Glutamatergic neuron (in vitro differentiated cells): Measurements from ENCODE around the gene PRPF31. TPM values are rescaled to one million over a fixed set of nuclear protein-coding genes. Genes with fewer than 3 reads are reported as not detected.
A peak's percentile ranks its signal among the peaks of the same experiment; 100 is the strongest.

Experiments
- DNase-seq: peaks from one replicate; pipeline ENCODE4 v3.0.0; 2022
- H3K27ac Mint-ChIP-seq: one replicate; pipeline ENCODE4 v1.8.0; 2020; ENCODE audit warnings: mild to moderate bottlenecking, mixed read lengths, inconsistent platforms; ENCODE audit not compliant: unreplicated experiment
- H3K27me3 Mint-ChIP-seq: one replicate; pipeline ENCODE4 v1.8.0; 2020; ENCODE audit warnings: mild to moderate bottlenecking, moderate library complexity, mixed read lengths, inconsistent platforms; ENCODE audit not compliant: unreplicated experiment
- H3K36me3 Mint-ChIP-seq: one replicate; pipeline ENCODE4 v1.8.0; 2020; ENCODE audit warnings: mild to moderate bottlenecking, mixed read lengths, inconsistent platforms; ENCODE audit not compliant: unreplicated experiment
- H3K4me1 Mint-ChIP-seq: one replicate; pipeline ENCODE4 v1.8.0; 2020; ENCODE audit warnings: mild to moderate bottlenecking, low read depth, mixed read lengths, inconsistent platforms; ENCODE audit not compliant: unreplicated experiment
- H3K4me3 Mint-ChIP-seq: one replicate; pipeline ENCODE4 v1.8.0; 2020; ENCODE audit warnings: mild to moderate bottlenecking, mixed read lengths, inconsistent platforms; ENCODE audit not compliant: unreplicated experiment
- H3K9me3 Mint-ChIP-seq: one replicate; pipeline ENCODE4 v1.8.0; 2020; ENCODE audit warnings: mild to moderate bottlenecking, moderate library complexity, mixed read lengths, inconsistent platforms; ENCODE audit not compliant: unreplicated experiment
- total RNA-seq: library from RNA; stranded (reverse); fragmentation: NEBNext Ultra II Directional; extraction: Animal tissue kit (Norgen Biotek cat#: 25700); gene quantifications from one replicate; pipeline ENCODE4 v1.2.1, GENCODE V29; 2021; ENCODE audit not compliant: unreplicated experiment
- TF ChIP-seq, protein P1 (sequence below): fragments of 200-600 bp; sonication (generic); IDR thresholded peaks from one replicate; pipeline ENCODE4 v1.5.0; 2021; ENCODE audit not compliant: partially characterized antibody, unreplicated experiment

PRPF31 gene
- total RNA-seq, 1 donor from 2014 or later, result 55.5 TPM

DNA sequence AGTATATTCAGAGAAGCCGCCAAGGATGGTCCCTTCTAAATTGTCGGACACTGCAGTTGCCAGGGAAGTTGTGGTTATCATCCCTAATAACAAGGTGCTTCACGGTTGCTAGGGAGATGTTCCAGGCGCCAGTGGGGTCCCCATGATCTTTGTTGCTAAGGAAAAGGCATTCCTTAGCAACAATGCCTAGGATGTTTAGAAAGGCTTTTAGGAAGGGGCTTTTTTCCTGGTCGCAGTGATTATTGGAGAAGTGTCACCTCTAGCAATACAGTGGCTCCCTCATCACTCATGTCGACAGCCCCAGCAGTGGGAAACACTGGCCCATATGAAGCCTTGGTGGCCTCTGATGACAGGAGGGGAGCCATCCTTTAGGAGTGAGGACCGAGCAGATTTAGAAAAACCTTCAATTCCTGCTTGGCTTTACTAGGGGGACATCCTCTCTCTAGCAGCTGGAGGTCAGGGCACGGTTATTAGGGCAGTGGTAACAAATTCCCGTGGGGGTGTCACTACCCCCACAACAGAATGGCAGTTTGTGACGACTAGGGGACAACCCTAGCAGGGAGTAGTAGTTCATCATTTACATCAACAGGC lies 63.8 kb downstream of the PRPF31 start:
- H3K9me3 Mint-ChIP-seq, result peaks cover 2% of the 10 kb centered on the region
- peak overlapping the region; percentile 90 for H3K27ac Mint-ChIP-seq
- TF ChIP-seq, protein P1, sequence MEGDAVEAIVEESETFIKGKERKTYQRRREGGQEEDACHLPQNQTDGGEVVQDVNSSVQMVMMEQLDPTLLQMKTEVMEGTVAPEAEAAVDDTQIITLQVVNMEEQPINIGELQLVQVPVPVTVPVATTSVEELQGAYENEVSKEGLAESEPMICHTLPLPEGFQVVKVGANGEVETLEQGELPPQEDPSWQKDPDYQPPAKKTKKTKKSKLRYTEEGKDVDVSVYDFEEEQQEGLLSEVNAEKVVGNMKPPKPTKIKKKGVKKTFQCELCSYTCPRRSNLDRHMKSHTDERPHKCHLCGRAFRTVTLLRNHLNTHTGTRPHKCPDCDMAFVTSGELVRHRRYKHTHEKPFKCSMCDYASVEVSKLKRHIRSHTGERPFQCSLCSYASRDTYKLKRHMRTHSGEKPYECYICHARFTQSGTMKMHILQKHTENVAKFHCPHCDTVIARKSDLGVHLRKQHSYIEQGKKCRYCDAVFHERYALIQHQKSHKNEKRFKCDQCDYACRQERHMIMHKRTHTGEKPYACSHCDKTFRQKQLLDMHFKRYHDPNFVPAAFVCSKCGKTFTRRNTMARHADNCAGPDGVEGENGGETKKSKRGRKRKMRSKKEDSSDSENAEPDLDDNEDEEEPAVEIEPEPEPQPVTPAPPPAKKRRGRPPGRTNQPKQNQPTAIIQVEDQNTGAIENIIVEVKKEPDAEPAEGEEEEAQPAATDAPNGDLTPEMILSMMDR, result no peak
- H3K27me3 Mint-ChIP-seq, result peaks cover 6% of the 10 kb centered on the region
- H3K36me3 Mint-ChIP-seq, result no peaks in the 10 kb centered on the region
- H3K4me3 Mint-ChIP-seq, result peak overlapping the region; percentile 78
- DNase-seq, result no peak
- peaks cover 19% of the 10 kb centered on the region for H3K4me1 Mint-ChIP-seq

DNA sequence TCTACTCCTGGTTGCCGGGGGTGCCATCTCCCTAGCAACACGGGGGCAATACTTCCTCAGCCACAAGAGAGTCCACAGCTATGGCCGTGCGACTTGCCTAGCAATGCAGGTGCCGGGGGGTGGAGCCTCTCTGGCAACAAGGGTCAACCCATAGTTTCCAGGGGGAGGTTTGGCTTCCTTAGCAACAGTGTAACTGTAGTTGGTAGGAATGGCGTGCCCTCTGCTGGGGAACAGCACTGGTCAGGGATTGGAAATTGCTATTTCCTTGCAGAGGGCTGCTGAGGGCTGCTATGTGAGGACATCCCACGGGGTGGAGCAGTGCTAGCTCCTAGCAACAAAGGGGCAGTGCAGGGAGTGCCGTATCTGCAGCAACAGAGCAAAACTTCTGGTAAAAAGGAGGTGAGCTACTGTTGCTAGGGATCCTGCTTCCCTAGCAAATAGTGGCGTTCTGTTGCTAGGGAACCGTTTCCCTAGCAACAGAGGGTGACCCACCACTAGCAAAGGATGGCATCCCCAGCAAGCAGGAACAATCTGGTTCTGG lies 64.4 kb downstream of the PRPF31 start:
- peaks cover 19% of the 10 kb centered on the region for H3K4me1 Mint-ChIP-seq
- peak overlapping the region; percentile 78 for H3K4me3 Mint-ChIP-seq
- H3K9me3 Mint-ChIP-seq, result peaks cover 2% of the 10 kb centered on the region
- H3K27me3 Mint-ChIP-seq, result peaks cover 6% of the 10 kb centered on the region
- TF ChIP-seq, protein P1, result peak; percentile 40
- H3K27ac Mint-ChIP-seq, result peak overlapping the region; percentile 90
- H3K36me3 Mint-ChIP-seq, result no peaks in the 10 kb centered on the region
- peak; percentile 85 for DNase-seq

DNA sequence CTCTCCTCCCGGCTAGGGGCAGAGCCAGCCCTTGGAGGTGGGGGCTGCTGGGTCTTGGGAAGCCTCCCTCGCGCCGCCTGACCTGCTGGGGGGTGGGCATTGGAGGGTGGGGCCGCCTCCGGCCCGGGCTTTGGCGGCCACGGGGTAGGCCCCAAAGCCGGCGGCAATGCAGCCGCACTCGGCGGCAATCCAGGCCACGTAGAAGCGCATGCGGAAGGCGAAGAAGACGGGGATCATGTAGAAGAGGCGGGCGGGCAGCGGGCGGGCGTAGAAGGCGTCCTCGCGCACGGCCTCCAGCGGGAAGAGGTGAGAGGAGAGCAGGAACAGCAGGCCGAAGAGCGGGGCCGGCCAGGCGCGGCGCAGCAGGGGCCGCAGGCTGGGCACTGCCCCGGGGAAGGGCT lies 65.1 kb downstream of the PRPF31 start:
- no peak overlapping the region for H3K27ac Mint-ChIP-seq
- no peak for DNase-seq
- no peak overlapping the region for H3K4me3 Mint-ChIP-seq
- H3K9me3 Mint-ChIP-seq, result peaks cover 2% of the 10 kb centered on the region
- peaks cover 6% of the 10 kb centered on the region for H3K27me3 Mint-ChIP-seq
- TF ChIP-seq, protein P1, result no peak
- H3K36me3 Mint-ChIP-seq, result no peaks in the 10 kb centered on the region
- peaks cover 19% of the 10 kb centered on the region for H3K4me1 Mint-ChIP-seq

Other genes starting within 250 kb of the PRPF31 start
- 61.5 TPM for gene MYADM, start 247.9 kb upstream of the PRPF31 start, total RNA-seq
- 33.1 TPM for gene PRKCG, start 233.6 kb upstream of the PRPF31 start, total RNA-seq
- gene CACNG7, start 206.5 kb upstream of the PRPF31 start, total RNA-seq, result 60.4 TPM
- 4.3 TPM for gene CACNG8, start 152.8 kb upstream of the PRPF31 start, total RNA-seq
- gene CACNG6, start 124.1 kb upstream of the PRPF31 start, total RNA-seq, result 0.74 TPM
- gene VSTM1, start 51.9 kb upstream of the PRPF31 start, total RNA-seq, result not detected
- not detected for gene TARM1, start 34.4 kb upstream of the PRPF31 start, total RNA-seq
- not detected for gene OSCAR, start 15.0 kb upstream of the PRPF31 start, total RNA-seq
- gene NDUFA3, start 12.9 kb upstream of the PRPF31 start, total RNA-seq, result 143 TPM
- 21.9 TPM for gene TFPT, start 97 bp upstream of the PRPF31 start, total RNA-seq
- gene CNOT3, start 22.0 kb downstream of the PRPF31 start, total RNA-seq, result 56.9 TPM
- gene LENG1, start 44.0 kb downstream of the PRPF31 start, total RNA-seq, result 3.7 TPM
- gene TMC4, start 57.4 kb downstream of the PRPF31 start, total RNA-seq, result not detected
- gene MBOAT7, start 73.8 kb downstream of the PRPF31 start, total RNA-seq, result 62.0 TPM
- gene TSEN34, start 75.6 kb downstream of the PRPF31 start, total RNA-seq, result 44.8 TPM
- gene RPS9, start 85.1 kb downstream of the PRPF31 start, total RNA-seq, result 557 TPM
- not detected for gene LILRB3, start 107.3 kb downstream of the PRPF31 start, total RNA-seq
- gene LILRA6, start 127.0 kb downstream of the PRPF31 start, total RNA-seq, result not detected
- 0.17 TPM for gene LILRB5, start 141.5 kb downstream of the PRPF31 start, total RNA-seq
- gene LILRB2, start 165.4 kb downstream of the PRPF31 start, total RNA-seq, result 0.54 TPM
- gene LILRA5, start 197.4 kb downstream of the PRPF31 start, total RNA-seq, result not detected
- gene LILRA4, start 223.4 kb downstream of the PRPF31 start, total RNA-seq, result not detected
- gene LAIR1, start 249.2 kb downstream of the PRPF31 start, total RNA-seq, result not detected